ENCODE data around the gene RUNX2. TPM values are rescaled to one million over a fixed set of nuclear protein-coding genes. Genes with fewer than 3 reads are reported as not detected.

RUNX2 gene
- total and polyA plus RNA-seq, 4 donors = 1.8 to 6.7 (median 3.2) TPM

GRCh38 chr6:45647341-45648261, 319.5 kb downstream of the RUNX2 start:
- DNase-seq (no peak), ATAC-seq (ENCODE audit: insufficient read depth, low FRiP score) (no peak)
- Histone ChIP-seq H3K4me3 (no peak overlapping the region), H3K9ac (ENCODE audit: insufficient read depth in 1 of 2, low read length in 2 of 2) (no peak overlapping the region), H3K9me3 (ENCODE audit: control insufficient read depth in 4 of 4, insufficient read depth in 3 of 4, low read length in 3 of 4) (no peaks in the 10 kb centered on the region), H3K4me1 (ENCODE audit: control insufficient read depth in 5 of 5, insufficient read depth in 5 of 5, low read length in 5 of 5) (peaks cover 0 to 16% (median 4%) of the 10 kb centered on the region in 5 donors), H3K27me3 (ENCODE audit: control insufficient read depth in 3 of 3, insufficient read depth in 3 of 3, low read length in 2 of 3) (peaks cover 0 to 7% (median 0%) of the 10 kb centered on the region in 3 donors), H3K27ac (ENCODE audit: low read depth in 1 of 2, low read length in 1 of 2) (no peak overlapping the region), H3K36me3 (ENCODE audit: control insufficient read depth in 4 of 4, insufficient read depth in 4 of 4, low read length in 4 of 4) (no peaks in the 10 kb centered on the region)
- 79 to 88% methylated on average over 7 of the region's 7 CpGs for WGBS, 2 donors
- no peak for TF ChIP-seq CTCF (IDR thresholded peaks at IDR 0.05; ENCODE audit: control extremely low read depth, extremely low read depth)

DNA sequence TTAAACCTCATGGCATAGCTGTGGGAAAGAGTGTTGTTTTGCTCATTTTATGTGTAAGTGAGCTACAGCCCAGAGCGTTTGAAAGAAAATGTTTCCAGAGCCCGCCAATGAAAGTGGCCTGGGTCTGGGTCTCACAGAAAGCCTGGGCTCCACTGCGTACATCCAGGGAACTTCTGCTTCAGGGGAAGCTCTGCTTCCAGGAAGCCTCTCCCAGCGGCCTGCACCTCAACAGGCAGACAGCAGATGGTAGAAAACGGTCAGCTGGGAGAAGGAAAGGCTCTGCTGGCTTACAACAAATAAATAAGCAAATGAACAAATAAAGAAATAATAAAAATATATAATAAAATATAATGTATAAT, 320.1 kb downstream of the RUNX2 start:
- H3K4me3 ChIP-seq = no peak overlapping the region
- TF ChIP-seq CTCF (IDR thresholded peaks at IDR 0.05; ENCODE audit: control extremely low read depth, extremely low read depth) = no peak
- H3K27ac ChIP-seq (ENCODE audit: low read depth in 1 of 2, low read length in 1 of 2) = no peak overlapping the region
- 73 to 85% methylated on average over 5 of the region's 5 CpGs for WGBS, 2 donors
- DNase-seq (no peak), ATAC-seq (ENCODE audit: insufficient read depth, low FRiP score) (no peak)
- no peak overlapping the region for H3K9ac ChIP-seq (ENCODE audit: insufficient read depth in 1 of 2, low read length in 2 of 2)
- H3K27me3 ChIP-seq (ENCODE audit: control insufficient read depth in 3 of 3, insufficient read depth in 3 of 3, low read length in 2 of 3) = peaks cover 0 to 5% (median 0%) of the 10 kb centered on the region in 3 donors
- H3K9me3 ChIP-seq (ENCODE audit: control insufficient read depth in 4 of 4, insufficient read depth in 3 of 4, low read length in 3 of 4) = no peaks in the 10 kb centered on the region
- no peaks in the 10 kb centered on the region for H3K36me3 ChIP-seq (ENCODE audit: control insufficient read depth in 4 of 4, insufficient read depth in 4 of 4, low read length in 4 of 4)
- H3K4me1 ChIP-seq (ENCODE audit: control insufficient read depth in 5 of 5, insufficient read depth in 5 of 5, low read length in 5 of 5) = peaks cover 0 to 20% (median 4%) of the 10 kb centered on the region in 5 donors

GRCh38 chr6:45650524-45651135, 322.5 kb downstream of the RUNX2 start:
- WGBS, 2 donors = 83 to 93% methylated on average over 3 of the region's 3 CpGs
- no peaks in the 10 kb centered on the region for H3K36me3 ChIP-seq (ENCODE audit: control insufficient read depth in 4 of 4, insufficient read depth in 4 of 4, low read length in 4 of 4)
- ATAC-seq (ENCODE audit: insufficient read depth, low FRiP score) (no peak), DNase-seq (peak in 2 of 3 donors; percentile 26 to 53)
- H3K27me3 ChIP-seq (ENCODE audit: control insufficient read depth in 3 of 3, insufficient read depth in 3 of 3, low read length in 2 of 3) = peaks cover 0 to 4% (median 3%) of the 10 kb centered on the region in 3 donors
- no peaks in the 10 kb centered on the region for H3K9me3 ChIP-seq (ENCODE audit: control insufficient read depth in 4 of 4, insufficient read depth in 3 of 4, low read length in 3 of 4)
- H3K9ac ChIP-seq (ENCODE audit: insufficient read depth in 1 of 2, low read length in 2 of 2) = no peak overlapping the region
- H3K4me1 ChIP-seq (ENCODE audit: control insufficient read depth in 5 of 5, insufficient read depth in 5 of 5, low read length in 5 of 5) = peaks cover 0 to 20% (median 4%) of the 10 kb centered on the region in 5 donors
- H3K4me3 ChIP-seq = no peak overlapping the region
- TF ChIP-seq CTCF (IDR thresholded peaks at IDR 0.05; ENCODE audit: control extremely low read depth, extremely low read depth) = no peak
- no peak overlapping the region for H3K27ac ChIP-seq (ENCODE audit: low read depth in 1 of 2, low read length in 1 of 2)

All from lung (tissue), 12 donors.